ENCODE measurements around the gene FGFR2. TPM values are rescaled to one million over a fixed set of nuclear protein-coding genes. Genes with fewer than 3 reads are reported as not detected.

The FGFR2 gene
- total RNA-seq, 1 experiment from 2014 or later: 135 TPM

DNA sequence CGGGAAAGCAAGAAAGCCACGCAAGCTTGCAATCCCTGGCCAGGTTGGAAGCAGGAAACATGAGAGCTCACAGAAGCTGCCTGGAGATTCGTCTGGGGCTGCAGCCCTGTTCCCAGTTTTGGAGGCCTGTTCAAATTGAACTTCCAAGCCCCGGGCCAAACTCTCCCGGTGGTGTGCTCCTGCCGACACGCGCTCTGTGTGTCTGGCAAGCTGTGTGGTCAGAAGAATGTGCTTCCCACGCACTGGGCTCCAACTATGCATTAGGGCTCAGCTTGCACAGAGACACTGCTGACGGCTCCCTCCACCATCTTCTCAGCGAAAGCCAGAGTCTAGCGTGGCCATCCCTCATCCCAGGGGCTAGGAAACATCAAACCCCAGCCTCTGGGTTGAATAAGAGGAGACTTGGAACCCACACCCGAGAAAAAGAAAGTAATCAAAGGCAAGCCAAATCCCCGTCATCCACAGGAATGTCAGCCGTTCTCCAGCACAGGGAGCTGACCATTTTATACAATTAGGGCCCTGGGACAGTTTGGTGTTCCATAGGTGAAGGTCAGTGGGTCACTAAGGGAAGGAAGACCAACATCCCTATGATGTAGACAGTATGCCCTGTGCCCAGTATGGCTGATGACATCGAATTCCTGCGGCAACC, 107.2 kb downstream of the FGFR2 start:
- Mint-ChIP-seq H3K27ac (peak overlapping the region in 2 of 3 experiments; percentile 52 to 76; a peak in 2 of 7 replicates), H3K36me3 (ENCODE audit: insufficient read depth in 1 of 3, low read depth in 3 of 3) (peaks cover 57 to 96% (median 91%) of the 10 kb centered on the region in 3 experiments; a peak in 6 of 7 replicates)

More for the DNA sequence above, 107.2 kb downstream of the FGFR2 start:
- H3K4me1 Mint-ChIP-seq: peaks cover 21 to 31% of the 10 kb centered on the region in 2 experiments
- H3K79me2 ChIP-seq (ENCODE audit: insufficient read depth, low read length): peaks cover 3% of the 10 kb centered on the region; the same call in 1 of the 2 replicates
- no peak overlapping the region for H2AFZ ChIP-seq (ENCODE audit: low read length)
- H3K27me3 Mint-ChIP-seq (ENCODE audit: low read depth): no peaks in the 10 kb centered on the region
- no peak overlapping the region for H2BK20ac ChIP-seq (ENCODE audit: low read depth, low read length, poor library complexity, severe bottlenecking)
- H3K4me2 ChIP-seq (ENCODE audit: insufficient read depth, insufficient read length, low read length): no peak overlapping the region
- H3T11ph ChIP-seq (ENCODE audit: low read length): no peak overlapping the region
- H3K4ac ChIP-seq (ENCODE audit: low read depth, low read length): no peak overlapping the region
- DNase-seq: no peak
- peak overlapping the region; percentile 61 for H2BK5ac ChIP-seq (ENCODE audit: insufficient read length, low read length)
- WGBS (ENCODE audit: extremely low coverage, insufficient read length, low lambda C conversion rate): no CpG with 5 or more reads among the region's 17 CpGs
- no peak overlapping the region for H2BK12ac ChIP-seq (ENCODE audit: insufficient read length, low read depth, low read length)
- H3K79me1 ChIP-seq (ENCODE audit: insufficient read depth, low read depth, low read length, poor library complexity, severe bottlenecking): peaks cover 9% of the 10 kb centered on the region
- no peak overlapping the region for H3K56ac ChIP-seq (ENCODE audit: insufficient read length, low read depth, low read length)
- no peak overlapping the region for H3K23ac ChIP-seq (ENCODE audit: insufficient read length, low read depth, low read length)
- no peak overlapping the region for H4K8ac ChIP-seq (replicated peaks; ENCODE audit: insufficient read length, low read depth, low read length)
- H4K20me1 ChIP-seq (ENCODE audit: control insufficient read depth, insufficient read depth, insufficient read length): no peaks in the 10 kb centered on the region
- no peak overlapping the region for H2BK120ac ChIP-seq (ENCODE audit: low read depth, low read length, poor library complexity, severe bottlenecking)
- no peak overlapping the region for H3K4me3 Mint-ChIP-seq
- no peaks in the 10 kb centered on the region for H3K9me3 ChIP-seq (ENCODE audit: control insufficient read depth, low read depth, low read length)
- TF ChIP-seq, protein P1, sequence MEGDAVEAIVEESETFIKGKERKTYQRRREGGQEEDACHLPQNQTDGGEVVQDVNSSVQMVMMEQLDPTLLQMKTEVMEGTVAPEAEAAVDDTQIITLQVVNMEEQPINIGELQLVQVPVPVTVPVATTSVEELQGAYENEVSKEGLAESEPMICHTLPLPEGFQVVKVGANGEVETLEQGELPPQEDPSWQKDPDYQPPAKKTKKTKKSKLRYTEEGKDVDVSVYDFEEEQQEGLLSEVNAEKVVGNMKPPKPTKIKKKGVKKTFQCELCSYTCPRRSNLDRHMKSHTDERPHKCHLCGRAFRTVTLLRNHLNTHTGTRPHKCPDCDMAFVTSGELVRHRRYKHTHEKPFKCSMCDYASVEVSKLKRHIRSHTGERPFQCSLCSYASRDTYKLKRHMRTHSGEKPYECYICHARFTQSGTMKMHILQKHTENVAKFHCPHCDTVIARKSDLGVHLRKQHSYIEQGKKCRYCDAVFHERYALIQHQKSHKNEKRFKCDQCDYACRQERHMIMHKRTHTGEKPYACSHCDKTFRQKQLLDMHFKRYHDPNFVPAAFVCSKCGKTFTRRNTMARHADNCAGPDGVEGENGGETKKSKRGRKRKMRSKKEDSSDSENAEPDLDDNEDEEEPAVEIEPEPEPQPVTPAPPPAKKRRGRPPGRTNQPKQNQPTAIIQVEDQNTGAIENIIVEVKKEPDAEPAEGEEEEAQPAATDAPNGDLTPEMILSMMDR (conservative IDR thresholded peaks at IDR 0.05): no peak
- no peak overlapping the region for H3K14ac ChIP-seq (ENCODE audit: insufficient read depth, low read length)
- no peaks in the 10 kb centered on the region for H3K27me3 ChIP-seq (ENCODE audit: insufficient read depth, low read length)
- no peaks in the 10 kb centered on the region; the same call in 1 of the 2 replicates for H3K4me1 ChIP-seq (ENCODE audit: insufficient read depth, low read length)
- H3K9me3 Mint-ChIP-seq: no peaks in the 10 kb centered on the region
- H2AK5ac ChIP-seq (ENCODE audit: insufficient read length, low read length): no peak overlapping the region
- H3K18ac ChIP-seq (ENCODE audit: insufficient read length, low read depth, low read length): no peak overlapping the region
- no peak overlapping the region for H3K27ac ChIP-seq (ENCODE audit: insufficient read length, low read depth, low read length)
- H4K5ac ChIP-seq (ENCODE audit: insufficient read length, low read depth, low read length): no peak overlapping the region
- H3K23me2 ChIP-seq (ENCODE audit: insufficient read length, low read depth, low read length, poor library complexity, severe bottlenecking): no peaks in the 10 kb centered on the region
- H2BK15ac ChIP-seq (ENCODE audit: low read depth, low read length): no peak overlapping the region
- no peak overlapping the region for H3K9ac ChIP-seq (ENCODE audit: extremely low read depth, insufficient read length, low read length)
- H4K91ac ChIP-seq (ENCODE audit: insufficient read length, low read depth, low read length): no peak overlapping the region

All from H9 (cell line).